ENCODE measurements around the gene RNF39.
A peak's percentile ranks its signal among the peaks of the same experiment; 100 is the strongest.
"Not testable (repeated sequence)": the region's sequence is repeated elsewhere in the genome, so short reads cannot be mapped to it uniquely, and the experiment has no call there.

Gene RNF39

GRCh38 chr6:30060606-30061091 lies 14.9 kb downstream of the RNF39 start:
- peak in 1 of 2 experiments; percentile 57 for DNase-seq

- DNase-seq = no peak
These were observed 20.1 kb downstream of the RNF39 start for GRCh38 chr6:30055513-30055912.

- no peak for DNase-seq
These were observed 21.9 kb downstream of the RNF39 start for GRCh38 chr6:30053682-30054081.

- DNase-seq = no peak
These were observed 28.3 kb downstream of the RNF39 start for GRCh38 chr6:30047220-30047619.

- no peak for DNase-seq
These were observed 30.9 kb downstream of the RNF39 start for GRCh38 chr6:30044630-30045029.

- no peak for DNase-seq
These were observed 31.8 kb downstream of the RNF39 start for GRCh38 chr6:30043744-30044143.

- DNase-seq = no peak
These were observed 32.7 kb downstream of the RNF39 start for GRCh38 chr6:30042914-30043313.

- no peak for DNase-seq
These were observed 33.1 kb downstream of the RNF39 start for GRCh38 chr6:30042476-30042875.

- no peak for DNase-seq
These were observed 33.7 kb downstream of the RNF39 start for GRCh38 chr6:30041821-30042220.

- no peak for DNase-seq
These were observed 34.3 kb downstream of the RNF39 start for GRCh38 chr6:30041221-30041620.

- DNase-seq = no peak
These were observed 38.3 kb downstream of the RNF39 start for GRCh38 chr6:30037182-30037788.

GRCh38 chr6:30035784-30036183 lies 39.8 kb downstream of the RNF39 start:
- no peak for DNase-seq

- not testable (repeated sequence) for DNase-seq
These were observed 42.1 kb downstream of the RNF39 start for GRCh38 chr6:30033440-30033839.

GRCh38 chr6:30031381-30031780 lies 44.2 kb downstream of the RNF39 start:
- no peak for DNase-seq

- no peak for DNase-seq
These were observed 46.0 kb downstream of the RNF39 start for GRCh38 chr6:30029588-30029987.

GRCh38 chr6:30025186-30025585 lies 50.4 kb downstream of the RNF39 start:
- no peak for DNase-seq

- DNase-seq = not testable (repeated sequence)
These were observed 52.9 kb downstream of the RNF39 start for GRCh38 chr6:30022712-30023111.

- DNase-seq = no peak
These were observed 53.4 kb downstream of the RNF39 start for GRCh38 chr6:30022189-30022588.

GRCh38 chr6:30020626-30021025 lies 54.9 kb downstream of the RNF39 start:
- no peak for DNase-seq
